Measurements from ENCODE around the gene TMEM35B.
"Not testable (repeated sequence)": the region's sequence is repeated elsewhere in the genome, so short reads cannot be mapped to it uniquely, and the experiment has no call there.

TMEM35B gene

GRCh38 chr1:34975771-34976170 is 9.4 kb downstream of the TMEM35B start:
- DNase-seq: no peak

GRCh38 chr1:34975338-34975737 is 9.8 kb downstream of the TMEM35B start:
- no peak for DNase-seq

- DNase-seq: no peak
These were observed 10.5 kb downstream of the TMEM35B start for GRCh38 chr1:34974626-34975025.

GRCh38 chr1:34973326-34973725 is 11.8 kb downstream of the TMEM35B start:
- no peak for DNase-seq

- DNase-seq: no peak
These were observed 14.3 kb downstream of the TMEM35B start for GRCh38 chr1:34970829-34971228.

- no peak for DNase-seq
These were observed 14.9 kb downstream of the TMEM35B start for GRCh38 chr1:34970220-34970735.

GRCh38 chr1:34968297-34968696 is 16.9 kb downstream of the TMEM35B start:
- DNase-seq: not testable (repeated sequence)

GRCh38 chr1:34967672-34968071 is 17.5 kb downstream of the TMEM35B start:
- DNase-seq: not testable (repeated sequence)

- DNase-seq: no peak
These were observed 19.6 kb downstream of the TMEM35B start for GRCh38 chr1:34965597-34965996.

- DNase-seq: no peak
These were observed 34.7 kb downstream of the TMEM35B start for GRCh38 chr1:34950428-34950827.

GRCh38 chr1:34948739-34949138 is 36.4 kb downstream of the TMEM35B start:
- DNase-seq: not testable (repeated sequence)

GRCh38 chr1:34947641-34948314 is 37.4 kb downstream of the TMEM35B start:
- DNase-seq: not testable (repeated sequence)

GRCh38 chr1:34946211-34946610 is 38.9 kb downstream of the TMEM35B start:
- DNase-seq: no peak

- DNase-seq: not testable (repeated sequence)
These were observed 43.3 kb downstream of the TMEM35B start for GRCh38 chr1:34941798-34942197.

All from stimulated activated CD4-positive, alpha-beta T cell treated with anti-CD3 and anti-CD28 coated beads, Interleukin-2, amount 100 ng/mL, for 24 hours (primary cell).